Ishikawa (cell line): ENCODE results near the gene TNNC1.

Source experiments
- CEBPB ChIP-seq: IDR thresholded peaks from 2 replicates; pipeline ENCODE4 v1.6.1; 2012
- CREB1 ChIP-seq: IDR thresholded peaks from 2 replicates; pipeline ENCODE4 v1.6.1; 2012; ENCODE audit warnings: low read depth
- TF ChIP-seq, protein P1 (sequence below): IDR thresholded peaks from 2 replicates; pipeline ENCODE4 v1.6.1; 2012; ENCODE audit warnings: low read depth, mild to moderate bottlenecking

GRCh38 chr3:52443268-52443610 lies 10.6 kb downstream of the TNNC1 start:
- TF ChIP-seq, protein P1, sequence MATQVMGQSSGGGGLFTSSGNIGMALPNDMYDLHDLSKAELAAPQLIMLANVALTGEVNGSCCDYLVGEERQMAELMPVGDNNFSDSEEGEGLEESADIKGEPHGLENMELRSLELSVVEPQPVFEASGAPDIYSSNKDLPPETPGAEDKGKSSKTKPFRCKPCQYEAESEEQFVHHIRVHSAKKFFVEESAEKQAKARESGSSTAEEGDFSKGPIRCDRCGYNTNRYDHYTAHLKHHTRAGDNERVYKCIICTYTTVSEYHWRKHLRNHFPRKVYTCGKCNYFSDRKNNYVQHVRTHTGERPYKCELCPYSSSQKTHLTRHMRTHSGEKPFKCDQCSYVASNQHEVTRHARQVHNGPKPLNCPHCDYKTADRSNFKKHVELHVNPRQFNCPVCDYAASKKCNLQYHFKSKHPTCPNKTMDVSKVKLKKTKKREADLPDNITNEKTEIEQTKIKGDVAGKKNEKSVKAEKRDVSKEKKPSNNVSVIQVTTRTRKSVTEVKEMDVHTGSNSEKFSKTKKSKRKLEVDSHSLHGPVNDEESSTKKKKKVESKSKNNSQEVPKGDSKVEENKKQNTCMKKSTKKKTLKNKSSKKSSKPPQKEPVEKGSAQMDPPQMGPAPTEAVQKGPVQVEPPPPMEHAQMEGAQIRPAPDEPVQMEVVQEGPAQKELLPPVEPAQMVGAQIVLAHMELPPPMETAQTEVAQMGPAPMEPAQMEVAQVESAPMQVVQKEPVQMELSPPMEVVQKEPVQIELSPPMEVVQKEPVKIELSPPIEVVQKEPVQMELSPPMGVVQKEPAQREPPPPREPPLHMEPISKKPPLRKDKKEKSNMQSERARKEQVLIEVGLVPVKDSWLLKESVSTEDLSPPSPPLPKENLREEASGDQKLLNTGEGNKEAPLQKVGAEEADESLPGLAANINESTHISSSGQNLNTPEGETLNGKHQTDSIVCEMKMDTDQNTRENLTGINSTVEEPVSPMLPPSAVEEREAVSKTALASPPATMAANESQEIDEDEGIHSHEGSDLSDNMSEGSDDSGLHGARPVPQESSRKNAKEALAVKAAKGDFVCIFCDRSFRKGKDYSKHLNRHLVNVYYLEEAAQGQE = no peak
- no peak for TF ChIP-seq CREB1
- TF ChIP-seq CEBPB = no peak
